ENCODE data around the gene ANKRD7.
A peak's percentile ranks its signal among the peaks of the same experiment; 100 is the strongest.

ANKRD7 gene

DNA sequence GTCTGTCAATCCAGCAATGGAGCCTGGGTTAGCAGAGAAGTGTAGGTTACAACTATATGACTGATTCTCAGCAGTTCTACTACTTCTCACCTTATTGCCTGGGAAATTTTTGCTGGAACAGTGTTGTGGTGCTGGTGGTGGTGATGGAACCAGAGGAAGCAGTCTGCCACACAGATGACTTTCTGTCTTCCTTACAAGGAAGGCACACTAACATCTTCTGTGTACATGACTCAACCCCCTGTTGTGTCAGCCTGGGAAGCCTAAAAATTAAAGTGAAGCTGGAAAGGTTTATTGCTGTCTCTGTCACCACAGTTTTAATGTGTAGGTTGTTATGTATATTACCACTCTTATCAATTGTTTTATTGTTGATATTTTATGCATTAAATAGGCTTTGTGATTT, 40.3 kb downstream of the ANKRD7 start:
- Mint-ChIP-seq H3K9me3 (no peaks in the 10 kb centered on the region), H3K4me3 (no peak overlapping the region), H3K4me1 (ENCODE audit: low read depth) (no peaks in the 10 kb centered on the region), H3K27ac (no peak overlapping the region), H3K36me3 (ENCODE audit: low read depth) (no peaks in the 10 kb centered on the region), H3K27me3 (ENCODE audit: low read depth) (peaks cover 19% of the 10 kb centered on the region)

DNA sequence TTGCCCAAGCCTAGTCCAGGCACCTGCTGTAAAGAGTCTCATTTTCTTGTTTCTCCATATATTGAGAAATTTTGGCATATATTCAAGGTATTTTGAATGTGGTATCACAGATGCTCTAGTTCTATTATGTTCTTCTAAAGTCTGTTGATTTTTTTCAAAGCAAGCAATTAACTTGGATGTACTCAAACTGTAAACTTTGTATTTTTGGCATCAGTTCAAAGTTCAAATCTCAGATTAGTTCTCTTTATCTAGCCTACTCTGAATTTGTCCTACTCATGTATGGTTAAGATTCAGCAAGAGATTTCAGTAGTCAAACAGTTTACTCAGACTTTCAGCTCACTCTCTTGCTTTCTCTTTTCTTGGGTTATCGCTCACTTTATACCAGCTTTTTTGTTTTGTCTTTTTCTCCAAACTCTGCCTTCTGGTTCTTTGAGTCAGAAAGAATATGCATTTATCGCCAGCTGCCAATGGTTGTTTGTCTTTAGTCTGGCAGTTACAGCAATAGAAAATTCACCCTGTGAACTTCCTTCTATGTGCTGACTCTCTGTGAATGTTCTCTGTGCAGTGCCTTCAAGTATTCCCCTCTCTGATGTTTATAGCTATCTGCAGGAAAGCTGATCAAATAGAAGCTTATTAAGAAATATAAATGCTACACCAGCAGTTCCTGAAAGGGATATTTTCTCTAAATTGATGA, 56.0 kb downstream of the ANKRD7 start:
- H3K9me3 Mint-ChIP-seq = no peaks in the 10 kb centered on the region
- no peaks in the 10 kb centered on the region for H3K4me1 Mint-ChIP-seq (ENCODE audit: low read depth)
- no peak overlapping the region for H3K4me3 Mint-ChIP-seq
- no peaks in the 10 kb centered on the region for H3K36me3 Mint-ChIP-seq (ENCODE audit: low read depth)
- no peak overlapping the region for H3K27ac Mint-ChIP-seq
- peaks cover 50% of the 10 kb centered on the region for H3K27me3 Mint-ChIP-seq (ENCODE audit: low read depth)

DNA sequence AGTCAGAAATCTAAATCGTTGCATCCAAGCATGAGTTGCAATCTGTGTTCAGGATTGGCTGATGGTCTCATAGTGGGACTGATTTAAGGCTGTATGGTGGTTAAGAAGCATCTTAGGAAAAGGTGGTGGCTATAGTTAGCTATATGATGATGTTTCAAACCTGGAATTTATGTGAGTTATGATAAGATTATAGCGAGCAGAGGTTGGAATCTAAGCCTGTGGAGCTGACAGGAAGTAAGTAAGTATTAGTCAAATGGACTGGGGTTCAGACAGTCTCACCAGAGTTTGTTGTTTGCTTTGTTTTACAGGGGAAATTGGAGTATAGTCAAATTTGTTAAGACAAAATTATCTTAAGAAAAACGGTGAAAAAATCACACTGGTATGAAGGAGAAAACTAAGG, 56.7 kb downstream of the ANKRD7 start:
- Mint-ChIP-seq H3K4me1 (ENCODE audit: low read depth) (no peaks in the 10 kb centered on the region), H3K27ac (no peak overlapping the region), H3K36me3 (ENCODE audit: low read depth) (no peaks in the 10 kb centered on the region), H3K27me3 (ENCODE audit: low read depth) (peaks cover 51% of the 10 kb centered on the region), H3K9me3 (no peaks in the 10 kb centered on the region), H3K4me3 (no peak overlapping the region)

DNA sequence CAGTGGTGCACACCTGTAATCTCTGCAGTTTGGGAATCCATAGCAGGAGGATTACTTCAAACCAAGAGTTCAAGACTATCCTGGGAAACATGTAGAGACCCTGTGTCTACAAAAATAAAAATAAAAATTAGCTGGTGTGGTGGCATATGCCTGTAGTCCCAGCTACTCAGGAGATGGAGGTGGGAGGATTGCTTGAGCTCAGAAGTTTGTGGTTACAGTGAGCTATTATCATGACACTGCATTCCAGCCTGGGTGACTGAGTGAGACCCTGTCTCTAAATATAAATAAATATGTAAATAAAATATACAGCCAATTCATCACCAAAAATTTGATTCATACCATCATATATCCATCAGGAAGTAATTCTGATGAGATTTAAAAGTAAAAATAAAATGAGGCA, 60.9 kb downstream of the ANKRD7 start:
- H3K27me3 Mint-ChIP-seq (ENCODE audit: low read depth) = peaks cover 50% of the 10 kb centered on the region
- peaks cover 14% of the 10 kb centered on the region for H3K9me3 Mint-ChIP-seq

DNA sequence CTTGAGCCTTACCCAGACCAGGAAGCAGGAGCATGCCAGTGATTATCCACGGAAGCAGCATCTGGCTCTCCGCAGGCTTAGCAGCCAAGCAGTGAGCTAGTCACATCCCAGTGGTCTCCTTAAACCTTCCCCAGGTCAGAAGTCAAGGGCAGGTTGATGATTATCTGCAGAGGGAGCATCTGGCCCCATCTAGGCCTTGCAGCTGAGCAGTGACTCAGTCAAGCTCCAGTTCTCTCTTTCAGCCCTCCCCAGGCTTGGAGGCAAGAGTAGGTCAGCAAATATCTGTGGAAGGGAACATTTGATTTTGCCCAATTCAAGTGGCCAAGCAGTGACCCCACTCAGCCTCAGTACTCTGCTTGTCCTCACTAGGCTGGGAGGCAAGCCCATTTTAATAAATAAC, 61.6 kb downstream of the ANKRD7 start:
- Mint-ChIP-seq H3K36me3 (ENCODE audit: low read depth) (peaks cover 9% of the 10 kb centered on the region), H3K4me1 (ENCODE audit: low read depth) (peaks cover 25% of the 10 kb centered on the region), H3K27me3 (ENCODE audit: low read depth) (peaks cover 45% of the 10 kb centered on the region), H3K27ac (no peak overlapping the region), H3K9me3 (peaks cover 18% of the 10 kb centered on the region), H3K4me3 (no peak overlapping the region)

More for the DNA sequence above, 60.9 kb downstream of the ANKRD7 start:
- H3K4me1 Mint-ChIP-seq (ENCODE audit: low read depth) = peaks cover 25% of the 10 kb centered on the region
- H3K27ac Mint-ChIP-seq = no peak overlapping the region
- H3K36me3 Mint-ChIP-seq (ENCODE audit: low read depth) = peaks cover 8% of the 10 kb centered on the region
- H3K4me3 Mint-ChIP-seq = no peak overlapping the region

DNA sequence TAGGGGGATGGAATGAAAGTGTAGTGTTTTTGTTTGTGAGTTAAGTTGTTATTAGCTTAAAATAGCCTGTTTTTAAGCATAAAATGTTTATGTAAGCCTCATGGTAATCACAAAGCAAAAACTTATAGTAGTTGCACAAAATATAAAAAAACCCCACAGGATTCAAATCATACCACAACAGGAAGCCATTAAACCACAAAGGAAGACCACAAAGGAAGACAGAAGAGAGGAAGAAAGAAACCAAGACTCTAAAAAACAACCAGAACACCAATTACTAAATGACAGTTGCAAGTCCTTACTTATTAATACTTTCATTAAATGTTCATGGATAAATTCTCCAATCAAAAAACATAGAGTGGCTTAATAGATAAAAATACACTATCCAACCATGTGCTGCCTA, 63.6 kb downstream of the ANKRD7 start:
- Mint-ChIP-seq H3K9me3 (peaks cover 32% of the 10 kb centered on the region), H3K27ac (peak overlapping the region; percentile 78), H3K4me3 (peak overlapping the region; percentile 26), H3K36me3 (ENCODE audit: low read depth) (peaks cover 18% of the 10 kb centered on the region), H3K4me1 (ENCODE audit: low read depth) (peaks cover 25% of the 10 kb centered on the region), H3K27me3 (ENCODE audit: low read depth) (peaks cover 50% of the 10 kb centered on the region)

DNA sequence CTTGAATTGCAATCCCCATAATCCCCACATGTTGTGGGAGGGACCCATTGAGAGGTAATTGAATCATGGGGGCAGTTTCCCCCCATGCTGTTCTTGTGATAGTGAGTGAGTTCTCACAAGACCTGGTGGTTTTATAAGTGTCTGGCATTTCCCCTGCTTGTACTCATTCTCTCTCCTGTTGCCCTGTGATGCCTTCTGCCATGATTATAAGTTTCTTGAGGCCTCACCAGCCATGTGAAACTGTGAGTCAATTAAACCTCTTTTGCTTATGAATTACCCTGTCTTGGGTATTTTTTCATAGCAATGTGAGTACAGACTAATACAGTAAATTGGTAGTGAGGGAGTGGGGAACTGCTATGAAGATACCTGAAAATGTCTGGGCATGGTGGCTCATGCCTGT, 65.0 kb downstream of the ANKRD7 start:
- Mint-ChIP-seq H3K9me3 (peaks cover 32% of the 10 kb centered on the region), H3K4me3 (no peak overlapping the region), H3K27ac (no peak overlapping the region), H3K27me3 (ENCODE audit: low read depth) (peaks cover 46% of the 10 kb centered on the region), H3K4me1 (ENCODE audit: low read depth) (peaks cover 25% of the 10 kb centered on the region), H3K36me3 (ENCODE audit: low read depth) (peaks cover 18% of the 10 kb centered on the region)

All from T-helper 1 cell treated with Interleukin-12 subunit alpha and Interleukin-12 subunit beta and Interleukin-4 antibody, amounts not matched to agents 30 μg/mL and 1 μg/mL, for 36 hours (primary cell).